Measurements from ENCODE around the gene ACADVL. TPM values are rescaled to one million over a fixed set of nuclear protein-coding genes. Genes with fewer than 3 reads are reported as not detected.
A peak's percentile ranks its signal among the peaks of the same experiment; 100 is the strongest.

The ACADVL gene
- total RNA-seq, 6 experiments from 2014 or later, result 640 to 1,849 (median 1,071) TPM

DNA sequence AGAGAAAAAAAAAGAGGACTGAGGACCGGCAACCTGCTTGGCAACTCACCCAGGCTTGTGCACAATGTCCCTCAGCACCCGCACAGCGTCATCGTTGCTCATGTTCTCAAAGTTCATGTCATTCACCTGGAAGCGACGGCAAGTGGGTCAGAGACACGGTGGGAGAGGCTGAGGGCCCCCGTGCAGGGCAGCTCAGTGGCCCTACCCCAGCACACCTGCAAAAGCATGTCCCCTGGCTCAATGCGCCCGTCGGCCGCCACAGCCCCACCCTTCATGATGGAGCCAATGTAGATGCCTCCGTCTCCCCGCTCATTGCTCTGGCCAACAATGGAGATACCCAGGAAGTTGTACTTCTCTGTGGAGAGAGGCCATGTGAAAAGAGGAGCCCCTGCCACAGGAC lies 9.2 kb downstream of the ACADVL start:
- no peak overlapping the region for H3K4me3 ChIP-seq
- peaks cover 0 to 29% (median 0%) of the 10 kb centered on the region in 4 donors for H3K4me1 ChIP-seq
- no peak for ATAC-seq
- H3K27me3 ChIP-seq, result no peaks in the 10 kb centered on the region
- peaks cover 0 to 48% (median 20%) of the 10 kb centered on the region in 4 donors for H3K36me3 ChIP-seq
- H3K9me3 ChIP-seq, result no peaks in the 10 kb centered on the region
- no peak for DNase-seq
- intact Hi-C loops (cut with DNase I), result no loop called here
- TF ChIP-seq, protein P1, sequence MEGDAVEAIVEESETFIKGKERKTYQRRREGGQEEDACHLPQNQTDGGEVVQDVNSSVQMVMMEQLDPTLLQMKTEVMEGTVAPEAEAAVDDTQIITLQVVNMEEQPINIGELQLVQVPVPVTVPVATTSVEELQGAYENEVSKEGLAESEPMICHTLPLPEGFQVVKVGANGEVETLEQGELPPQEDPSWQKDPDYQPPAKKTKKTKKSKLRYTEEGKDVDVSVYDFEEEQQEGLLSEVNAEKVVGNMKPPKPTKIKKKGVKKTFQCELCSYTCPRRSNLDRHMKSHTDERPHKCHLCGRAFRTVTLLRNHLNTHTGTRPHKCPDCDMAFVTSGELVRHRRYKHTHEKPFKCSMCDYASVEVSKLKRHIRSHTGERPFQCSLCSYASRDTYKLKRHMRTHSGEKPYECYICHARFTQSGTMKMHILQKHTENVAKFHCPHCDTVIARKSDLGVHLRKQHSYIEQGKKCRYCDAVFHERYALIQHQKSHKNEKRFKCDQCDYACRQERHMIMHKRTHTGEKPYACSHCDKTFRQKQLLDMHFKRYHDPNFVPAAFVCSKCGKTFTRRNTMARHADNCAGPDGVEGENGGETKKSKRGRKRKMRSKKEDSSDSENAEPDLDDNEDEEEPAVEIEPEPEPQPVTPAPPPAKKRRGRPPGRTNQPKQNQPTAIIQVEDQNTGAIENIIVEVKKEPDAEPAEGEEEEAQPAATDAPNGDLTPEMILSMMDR (IDR thresholded peaks at IDR 0.05), result no peak
- no peak for TF ChIP-seq POLR2A (IDR thresholded peaks at IDR 0.05)
- no peak overlapping the region for H3K27ac ChIP-seq
- WGBS (ENCODE audit: insufficient coverage, low coverage, low lambda C conversion rate, missing lambda C conversion rate), result no CpG with 5 or more reads among the region's 14 CpGs

DNA sequence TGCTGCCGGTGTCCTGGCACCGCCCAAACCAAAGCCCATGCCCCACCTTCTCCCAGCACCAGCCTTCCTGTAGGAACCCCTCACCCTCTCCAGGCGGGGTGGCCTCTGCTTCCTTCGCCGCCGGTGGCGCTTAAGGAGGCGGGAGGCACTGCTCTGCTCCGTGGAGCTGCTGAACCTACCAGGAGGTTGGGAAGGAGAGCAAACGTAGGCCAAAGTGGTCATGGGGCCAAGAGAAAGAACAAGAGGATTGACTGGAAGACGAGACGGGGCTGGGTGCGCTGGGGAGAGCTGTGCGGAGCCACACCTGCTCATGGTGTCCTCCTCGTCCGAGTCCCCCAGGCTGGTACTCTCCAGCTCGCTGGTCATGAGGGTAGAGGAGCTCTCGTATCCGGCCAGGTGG lies 9.8 kb downstream of the ACADVL start:
- 86% methylated on average over 7 of the region's 19 CpGs for WGBS (ENCODE audit: insufficient coverage, low coverage, low lambda C conversion rate, missing lambda C conversion rate)
- intact Hi-C loops (cut with DNase I), result no loop called here
- H3K27ac ChIP-seq, result no peak overlapping the region
- peaks cover 0 to 43% (median 16%) of the 10 kb centered on the region in 4 donors for H3K36me3 ChIP-seq
- TF ChIP-seq, protein P1 (IDR thresholded peaks at IDR 0.05), result no peak
- no peak for TF ChIP-seq POLR2A (IDR thresholded peaks at IDR 0.05)
- H3K9me3 ChIP-seq, result no peaks in the 10 kb centered on the region
- no peak overlapping the region for H3K4me3 ChIP-seq
- peaks cover 0 to 29% (median under 1%) of the 10 kb centered on the region in 4 donors for H3K4me1 ChIP-seq
- no peaks in the 10 kb centered on the region for H3K27me3 ChIP-seq
- ATAC-seq (no peak), DNase-seq (peak in 1 of 3 donors; percentile 18)

DNA sequence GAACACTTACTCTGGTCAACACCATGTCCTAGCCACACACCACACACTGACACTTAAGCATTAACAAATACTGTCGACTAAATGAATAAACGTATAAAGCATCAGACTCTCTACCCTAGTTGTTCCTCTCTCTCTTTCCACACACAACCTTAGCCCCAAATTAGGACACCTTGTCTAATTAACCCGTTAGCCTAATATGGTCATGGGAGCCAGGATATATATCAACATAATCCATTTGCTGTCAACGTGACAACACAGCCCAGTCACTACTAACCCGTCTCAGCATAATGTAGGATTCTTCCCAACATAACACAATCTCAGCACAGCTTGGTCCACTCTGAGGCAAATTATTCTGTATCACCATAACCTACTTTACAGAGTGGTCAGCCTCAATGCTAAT lies 12.4 kb downstream of the ACADVL start:
- H3K4me3 ChIP-seq, result no peak overlapping the region
- peaks cover 0 to 34% (median 3%) of the 10 kb centered on the region in 4 donors for H3K4me1 ChIP-seq
- WGBS (ENCODE audit: insufficient coverage, low coverage, low lambda C conversion rate, missing lambda C conversion rate), result 78% methylated on average over 5 of the region's 5 CpGs

DNA sequence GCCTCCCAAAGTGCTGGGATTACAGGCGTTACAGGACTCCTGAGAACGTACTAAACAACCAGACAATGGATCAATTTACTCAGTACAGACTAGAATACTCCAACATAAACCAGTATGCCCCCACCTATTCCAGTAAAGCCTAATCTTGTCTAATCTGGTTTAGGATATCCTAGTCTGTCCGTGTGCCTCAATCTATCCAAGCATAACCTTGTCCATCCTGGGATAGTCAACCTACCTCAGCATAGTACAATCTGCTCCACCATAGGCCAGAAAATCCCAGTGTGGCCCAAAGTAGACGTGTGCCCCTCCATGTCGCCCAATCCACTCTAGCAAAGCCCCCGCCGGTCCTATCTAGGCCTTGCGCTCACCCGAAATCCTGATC lies 14.0 kb downstream of the ACADVL start:
- Histone ChIP-seq H3K36me3 (peaks cover 0 to 24% (median 5%) of the 10 kb centered on the region in 4 donors), H3K27ac (peak overlapping the region; percentile 69 to 72 (median 71)), H3K27me3 (no peaks in the 10 kb centered on the region), H3K4me1 (peaks cover 0 to 29% (median 3%) of the 10 kb centered on the region in 4 donors), H3K4me3 (peak overlapping the region; percentile 74 to 92 (median 79)), H3K9me3 (no peaks in the 10 kb centered on the region)
- TF ChIP-seq, protein P1 (IDR thresholded peaks at IDR 0.05), result no peak
- TF ChIP-seq POLR2A (IDR thresholded peaks at IDR 0.05), result no peak
- no peak for DNase-seq
- 0% methylated on average over 6 of the region's 9 CpGs for WGBS (ENCODE audit: insufficient coverage, low coverage, low lambda C conversion rate, missing lambda C conversion rate)
- ATAC-seq, result peak in 3 of 4 donors; percentile 1 to 7 (median 3)
- intact Hi-C loops (cut with DNase I), result no loop called here

More for the DNA sequence above, 12.4 kb downstream of the ACADVL start:
- intact Hi-C loops (cut with DNase I), result no loop called here
- ATAC-seq, result no peak
- Histone ChIP-seq H3K27ac (no peak overlapping the region), H3K9me3 (no peaks in the 10 kb centered on the region), H3K27me3 (no peaks in the 10 kb centered on the region), H3K36me3 (peaks cover 0 to 30% (median 6%) of the 10 kb centered on the region in 4 donors)
- TF ChIP-seq POLR2A (IDR thresholded peaks at IDR 0.05), result no peak
- TF ChIP-seq, protein P1 (IDR thresholded peaks at IDR 0.05), result no peak
- DNase-seq, result no peak

Data from right lobe of liver (tissue), 6 donors.